Lung (tissue), 12 donors: ENCODE results near the gene PDIK1L. TPM values are rescaled to one million over a fixed set of nuclear protein-coding genes. Genes with fewer than 3 reads are reported as not detected.

ENCODE experiments used
- ATAC-seq: fragments of 200-7000 bp; cut with Tn5 transposase; one replicate; pipeline ENCODE4 v1.9.1; 2020; ENCODE audit warnings: moderate number of reproducible peaks; ENCODE audit not compliant: insufficient read depth, low FRiP score
- DNase-seq, 3 donors: peaks; one replicate each; pipeline ENCODE4 v3.0.0-alpha.2; 2013 to 2017
- H3K27ac ChIP-seq, 2 donors: one replicate each; pipeline ENCODE4 v1.5.1; 2013; ENCODE audit warnings: mild to moderate bottlenecking in 2 of 2, moderate library complexity in 2 of 2, control low read depth in 1 of 2, inconsistent platforms in 1 of 2, low read depth in 1 of 2, low read length in 1 of 2
- H3K27me3 ChIP-seq, 3 donors: one replicate each; pipeline ENCODE4 v1.5.1; 2013; ENCODE audit warnings: low read length in 2 of 3; ENCODE audit not compliant: control insufficient read depth in 3 of 3, insufficient read depth in 3 of 3
- H3K36me3 ChIP-seq, 4 donors: one replicate each; pipeline ENCODE4 v1.5.1; 2013; ENCODE audit warnings: low read length in 4 of 4, mild to moderate bottlenecking in 1 of 4, moderate library complexity in 1 of 4; ENCODE audit not compliant: control insufficient read depth in 4 of 4, insufficient read depth in 4 of 4
- H3K4me1 ChIP-seq, 5 donors: one replicate each; pipeline ENCODE4 v1.5.1; 2013; ENCODE audit warnings: low read length in 5 of 5, mild to moderate bottlenecking in 2 of 5, moderate library complexity in 1 of 5; ENCODE audit not compliant: control insufficient read depth in 5 of 5, insufficient read depth in 5 of 5
- H3K4me3 ChIP-seq: one replicate; pipeline ENCODE4 v1.5.1; 2013; ENCODE audit warnings: mild to moderate bottlenecking, control low read depth, moderate library complexity
- H3K9ac ChIP-seq, 2 donors: one replicate each; pipeline ENCODE4 v1.5.1; 2013; ENCODE audit warnings: low read length in 2 of 2, control low read depth in 1 of 2; ENCODE audit not compliant: insufficient read depth in 1 of 2
- H3K9me3 ChIP-seq, 4 donors: one replicate each; pipeline ENCODE4 v1.5.1; 2013; ENCODE audit warnings: low read length in 3 of 4, mild to moderate bottlenecking in 1 of 4, moderate library complexity in 1 of 4; ENCODE audit not compliant: control insufficient read depth in 4 of 4, insufficient read depth in 3 of 4
- WGBS, 2 donors: extraction: QIAGEN DNeasy Blood & Tissue Kit; methylation state at CpG; one replicate each; pipeline ENCODE4 v1.1.7; 2013; 5-methylcytosine and 5-hydroxymethylcytosine counted together
- polyA plus RNA-seq, 2 donors: library from polyadenylated mRNA; stranded (reverse); fragments of 200-250 nt; gene quantifications; one replicate each; pipeline ENCODE4 v1.2.1, GENCODE V29; 2013
- total RNA-seq, 2 donors: library from RNA; depleted of rRNA in 1 of 2; stranded (reverse); fragments of >200 nt in 1 of 2; gene quantifications; one replicate each; pipeline ENCODE4 v1.2.1, GENCODE V29; 2014 to 2021
- TF ChIP-seq, protein P1 (sequence below): IDR thresholded peaks from 2 replicates; pipeline ENCODE4 v1.5.1; 2012; ENCODE audit warnings: mild to moderate bottlenecking; ENCODE audit errors: control extremely low read depth, extremely low read depth
- donor health status: control.
- donor health status: control.
- donor health status: Bipolar disorder and iron deficiency.
- donor health status: healthy.
- donor health status: DM: yes; HTN: yes; CAD: no.

The PDIK1L gene
- total and polyA plus RNA-seq, 4 donors: 2.9 to 15.4 (median 6.3) TPM

DNA sequence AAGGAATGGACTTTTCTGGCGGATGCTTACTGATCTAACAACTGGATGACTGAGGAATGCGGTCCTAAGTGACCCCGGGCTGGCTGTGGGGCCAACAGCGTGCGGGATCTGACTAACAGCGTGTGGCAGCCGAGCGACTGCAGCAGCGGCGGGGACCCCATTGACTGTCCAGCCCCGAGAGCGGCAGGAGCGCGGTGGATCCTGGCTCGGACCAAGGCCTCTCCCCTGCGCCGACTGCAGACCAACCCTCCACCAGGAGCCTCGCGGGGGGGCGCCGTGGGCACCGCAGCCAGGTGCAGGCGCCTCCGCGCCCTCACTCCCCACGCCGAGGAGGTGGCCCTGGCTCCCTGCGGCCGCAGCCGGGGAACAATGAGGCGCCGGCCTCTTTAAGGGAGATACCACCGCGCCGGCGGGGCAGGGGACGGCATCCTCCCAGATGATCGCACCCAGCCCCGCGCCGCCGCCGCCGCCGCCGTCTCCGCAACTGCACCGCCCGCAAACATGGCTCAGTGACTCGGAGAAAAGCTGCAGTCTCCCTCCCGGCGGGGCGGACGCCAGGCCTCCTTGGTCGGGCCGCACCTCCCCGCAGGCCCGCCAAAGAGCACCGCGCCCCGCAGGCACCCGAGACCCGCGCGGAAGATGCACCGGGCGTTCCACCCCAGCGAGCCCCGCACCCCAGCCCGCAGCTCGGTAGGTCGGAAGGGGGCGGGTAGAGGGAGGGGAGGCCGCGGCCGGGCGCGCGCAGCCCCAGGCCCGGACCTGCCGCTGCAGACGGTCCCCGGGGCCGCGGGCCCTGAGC, 694 bp upstream of the PDIK1L start:
- WGBS, 2 donors: 0 to 1% methylated on average over 49 to 85 of the region's 85 CpGs
- H3K36me3 ChIP-seq: peaks cover 0 to 13% (median 0%) of the 10 kb centered on the region in 4 donors
- peaks cover 0 to 2% (median 0%) of the 10 kb centered on the region in 4 donors for H3K9me3 ChIP-seq
- peak; percentile 61 for ATAC-seq
- peak overlapping the region; percentile 25 to 83 for H3K9ac ChIP-seq
- H3K27ac ChIP-seq: peak overlapping the region; percentile 90 to 97
- peak overlapping the region; percentile 99 for H3K4me3 ChIP-seq
- no peaks in the 10 kb centered on the region for H3K27me3 ChIP-seq
- DNase-seq: peak; percentile 80 to 82 (median 81)
- TF ChIP-seq, protein P1, sequence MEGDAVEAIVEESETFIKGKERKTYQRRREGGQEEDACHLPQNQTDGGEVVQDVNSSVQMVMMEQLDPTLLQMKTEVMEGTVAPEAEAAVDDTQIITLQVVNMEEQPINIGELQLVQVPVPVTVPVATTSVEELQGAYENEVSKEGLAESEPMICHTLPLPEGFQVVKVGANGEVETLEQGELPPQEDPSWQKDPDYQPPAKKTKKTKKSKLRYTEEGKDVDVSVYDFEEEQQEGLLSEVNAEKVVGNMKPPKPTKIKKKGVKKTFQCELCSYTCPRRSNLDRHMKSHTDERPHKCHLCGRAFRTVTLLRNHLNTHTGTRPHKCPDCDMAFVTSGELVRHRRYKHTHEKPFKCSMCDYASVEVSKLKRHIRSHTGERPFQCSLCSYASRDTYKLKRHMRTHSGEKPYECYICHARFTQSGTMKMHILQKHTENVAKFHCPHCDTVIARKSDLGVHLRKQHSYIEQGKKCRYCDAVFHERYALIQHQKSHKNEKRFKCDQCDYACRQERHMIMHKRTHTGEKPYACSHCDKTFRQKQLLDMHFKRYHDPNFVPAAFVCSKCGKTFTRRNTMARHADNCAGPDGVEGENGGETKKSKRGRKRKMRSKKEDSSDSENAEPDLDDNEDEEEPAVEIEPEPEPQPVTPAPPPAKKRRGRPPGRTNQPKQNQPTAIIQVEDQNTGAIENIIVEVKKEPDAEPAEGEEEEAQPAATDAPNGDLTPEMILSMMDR: no peak
- H3K4me1 ChIP-seq: peaks cover 2 to 17% (median 14%) of the 10 kb centered on the region in 5 donors

DNA sequence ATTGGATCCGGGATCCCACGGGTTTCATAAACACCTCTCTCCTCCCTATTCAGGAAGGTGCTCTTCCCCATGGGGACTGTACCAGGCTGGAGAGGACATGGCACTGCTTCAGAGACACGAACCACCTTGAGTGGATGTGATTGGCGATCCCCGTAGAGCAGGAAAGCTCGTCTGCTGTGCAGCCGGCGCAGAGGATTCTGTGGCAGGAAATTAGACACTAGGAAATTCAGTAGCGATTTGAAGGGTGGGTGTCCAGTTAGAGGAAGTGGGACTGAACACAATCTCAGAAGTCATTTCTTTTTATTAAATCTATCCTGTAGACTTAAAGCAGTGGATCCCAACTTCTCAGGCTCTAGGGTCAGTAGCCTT, 767 bp downstream of the PDIK1L start:
- peaks cover 2 to 17% (median 14%) of the 10 kb centered on the region in 5 donors for H3K4me1 ChIP-seq
- peak overlapping the region; percentile 99 for H3K4me3 ChIP-seq
- peaks cover 0 to 2% (median 0%) of the 10 kb centered on the region in 4 donors for H3K9me3 ChIP-seq
- ATAC-seq (no peak), DNase-seq (peak in 1 of 3 donors; percentile 15)
- no peaks in the 10 kb centered on the region for H3K27me3 ChIP-seq
- peaks cover 0 to 13% (median under 1%) of the 10 kb centered on the region in 4 donors for H3K36me3 ChIP-seq
- 0% methylated on average over 9 of the region's 9 CpGs for WGBS, 2 donors
- peak overlapping the region; percentile 59 to 90 for H3K9ac ChIP-seq
- H3K27ac ChIP-seq: peak overlapping the region; percentile 97
- TF ChIP-seq, protein P1: no peak

DNA sequence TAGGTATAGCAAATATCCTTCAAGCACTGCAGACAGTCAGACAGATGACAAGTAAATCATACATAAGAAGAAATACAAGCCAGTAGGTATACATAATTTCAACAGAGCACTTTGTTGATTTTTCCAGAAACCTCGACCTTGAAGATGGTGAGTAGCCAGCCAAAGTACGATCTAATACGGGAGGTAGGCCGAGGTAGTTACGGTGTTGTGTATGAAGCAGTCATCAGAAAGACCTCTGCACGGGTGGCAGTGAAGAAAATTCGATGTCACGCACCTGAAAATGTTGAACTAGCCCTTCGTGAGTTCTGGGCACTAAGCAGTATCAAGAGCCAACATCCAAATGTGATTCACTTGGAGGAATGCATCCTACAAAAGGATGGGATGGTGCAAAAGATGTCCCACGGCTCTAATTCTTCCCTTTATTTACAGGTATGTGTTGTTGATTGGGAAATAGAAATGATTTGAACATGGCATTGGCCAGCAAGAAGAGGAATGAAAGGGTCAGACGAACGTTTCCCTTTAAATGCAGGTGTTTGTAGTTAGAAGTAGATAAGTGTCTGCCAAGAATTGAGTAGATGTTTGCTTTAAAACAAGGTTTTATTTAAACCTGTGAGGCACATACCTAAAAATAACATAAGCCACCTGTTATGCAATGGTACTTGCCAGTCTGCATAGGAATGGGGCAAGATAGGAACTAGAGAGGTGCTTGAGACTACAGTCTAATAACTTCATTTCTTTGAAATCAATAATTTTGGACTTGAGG, 2.7 kb downstream of the PDIK1L start:
- peak overlapping the region; percentile 3 to 33 for H3K27ac ChIP-seq
- ATAC-seq: no peak

More for the DNA sequence above, 2.7 kb downstream of the PDIK1L start:
- Histone ChIP-seq H3K4me3 (no peak overlapping the region), H3K36me3 (peaks cover 3 to 27% (median 5%) of the 10 kb centered on the region in 4 donors), H3K9ac (no peak overlapping the region), H3K27me3 (no peaks in the 10 kb centered on the region), H3K4me1 (peaks cover 2 to 17% (median 14%) of the 10 kb centered on the region in 5 donors), H3K9me3 (peaks cover 0 to 2% (median 0%) of the 10 kb centered on the region in 4 donors)
- TF ChIP-seq, protein P1: no peak
- WGBS, 2 donors: 68 to 83% methylated on average over 12 of the region's 12 CpGs
- peak in 2 of 3 donors; percentile 47 to 74 for DNase-seq
